Mucosa of descending colon (tissue), 3 donors: ENCODE data around the gene LBH. TPM values are rescaled to one million over a fixed set of nuclear protein-coding genes. Genes with fewer than 3 reads are reported as not detected.

Experiments
- ATAC-seq: fragments of 200-7000 bp; cut with Tn5 transposase; one replicate; pipeline ENCODE4 v1.9.1; 2020; ENCODE audit warnings: mild to moderate bottlenecking, moderate library complexity
- DNase-seq, 3 donors: peaks; one replicate each; pipeline ENCODE4 v3.0.0-alpha.2; 2020
- H3K36me3 ChIP-seq: fragments of 200-600 bp; one replicate; pipeline ENCODE4 v1.8.0; 2021; ENCODE audit warnings: low read depth, mild to moderate bottlenecking
- H3K4me1 ChIP-seq: fragments of 200-600 bp; one replicate; pipeline ENCODE4 v1.8.0; 2021; ENCODE audit warnings: low read depth, mild to moderate bottlenecking
- H3K4me3 ChIP-seq: fragments of 200-600 bp; one replicate; pipeline ENCODE4 v1.8.0; 2021; ENCODE audit warnings: mild to moderate bottlenecking
- H3K9me3 ChIP-seq: fragments of 200-600 bp; one replicate; pipeline ENCODE4 v1.8.0; 2021; ENCODE audit warnings: mild to moderate bottlenecking
- CTCF ChIP-seq: fragments of 200-600 bp; IDR thresholded peaks from one replicate; pipeline ENCODE4 v1.8.0; 2022; ENCODE audit warnings: antibody characterized with exemption, mild to moderate bottlenecking
- intact Hi-C, 2 donors: fragments of 100-400 bp; cut with DNase I in 1 of 2; cut with micrococcal nuclease in 1 of 2; formaldehyde crosslinking; loops; one replicate each; pipeline versions ENCODE4 v1.11.0 to v1.11.1; 2022; cut with DNase I, micrococcal nuclease
- total RNA-seq, 3 donors: library from RNA; stranded (reverse); fragmentation: NEBNext Ultra II Directional in 2 of 3; extraction: Animal tissue kit (Norgen Biotek cat#: 25700) in 2 of 3; gene quantifications; one replicate each; pipeline versions ENCODE4 v1.2.1 to v1.2.4, GENCODE V29; 2021 to 2023
- donor health status: DM: no; HTN: no; CAD: no; lungs with moderate emphysema.
- donor health status: DM: no; HTN: no; CAD: no.
- donor health status: DM: no; HTN: yes; CAD: no.

LBH gene
- total RNA-seq, 3 donors from 2014 or later, result 7.2 to 12.8 (median 12.4) TPM

GRCh38 chr2:30271301-30271700 lies 40.0 kb downstream of the LBH start:
- ATAC-seq (no peak), DNase-seq (no peak)
- no peak for TF ChIP-seq CTCF
- intact Hi-C loops, result no loop called here
- Histone ChIP-seq H3K36me3 (no peaks in the 10 kb centered on the region), H3K4me3 (no peak overlapping the region), H3K4me1 (peaks cover 26% of the 10 kb centered on the region), H3K9me3 (no peaks in the 10 kb centered on the region)

GRCh38 chr2:30272286-30272685 lies 41.0 kb downstream of the LBH start:
- Histone ChIP-seq H3K4me3 (no peak overlapping the region), H3K4me1 (peaks cover 31% of the 10 kb centered on the region), H3K36me3 (no peaks in the 10 kb centered on the region), H3K9me3 (no peaks in the 10 kb centered on the region)
- no peak for DNase-seq
- TF ChIP-seq CTCF, result no peak
- no peak for ATAC-seq
- intact Hi-C loops, result no loop called here

- DNase-seq (peak in 2 of 3 donors; percentile 24 to 42), ATAC-seq (peak; percentile 16)
- H3K4me3 ChIP-seq, result no peak overlapping the region
- intact Hi-C loops, result no loop called here
- H3K9me3 ChIP-seq, result no peaks in the 10 kb centered on the region
- no peaks in the 10 kb centered on the region for H3K36me3 ChIP-seq
- no peak for TF ChIP-seq CTCF
- peaks cover 31% of the 10 kb centered on the region for H3K4me1 ChIP-seq
Observed at GRCh38 chr2:30272761-30273573, 41.6 kb downstream of the LBH start.

- intact Hi-C loops, result no loop called here
Observed at GRCh38 chr2:30273574-30273929, 42.2 kb downstream of the LBH start.

GRCh38 chr2:30275256-30275655 lies 43.9 kb downstream of the LBH start:
- ATAC-seq, result no peak
- no peak overlapping the region for H3K4me3 ChIP-seq
- peaks cover 31% of the 10 kb centered on the region for H3K4me1 ChIP-seq

More at GRCh38 chr2:30273574-30273929, 42.2 kb downstream of the LBH start:
- Histone ChIP-seq H3K9me3 (no peaks in the 10 kb centered on the region), H3K36me3 (no peaks in the 10 kb centered on the region), H3K4me3 (no peak overlapping the region), H3K4me1 (peaks cover 31% of the 10 kb centered on the region)
- ATAC-seq (no peak), DNase-seq (no peak)
- TF ChIP-seq CTCF, result no peak

More at GRCh38 chr2:30275256-30275655, 43.9 kb downstream of the LBH start:
- no peaks in the 10 kb centered on the region for H3K9me3 ChIP-seq
- TF ChIP-seq CTCF, result no peak
- no peak for DNase-seq
- no peaks in the 10 kb centered on the region for H3K36me3 ChIP-seq
- intact Hi-C loops, result no loop called here
